HG02610 (cell line): ENCODE results near the gene SLC7A4.

ENCODE experiments used
- ATAC-seq: cut with Tn5 transposase; IDR thresholded peaks from one replicate; pipeline ENCODE4 v1.9.1; 2021; ENCODE audit warnings: mild to moderate bottlenecking, moderate library complexity; ENCODE audit not compliant: unreplicated experiment

SLC7A4 gene

DNA sequence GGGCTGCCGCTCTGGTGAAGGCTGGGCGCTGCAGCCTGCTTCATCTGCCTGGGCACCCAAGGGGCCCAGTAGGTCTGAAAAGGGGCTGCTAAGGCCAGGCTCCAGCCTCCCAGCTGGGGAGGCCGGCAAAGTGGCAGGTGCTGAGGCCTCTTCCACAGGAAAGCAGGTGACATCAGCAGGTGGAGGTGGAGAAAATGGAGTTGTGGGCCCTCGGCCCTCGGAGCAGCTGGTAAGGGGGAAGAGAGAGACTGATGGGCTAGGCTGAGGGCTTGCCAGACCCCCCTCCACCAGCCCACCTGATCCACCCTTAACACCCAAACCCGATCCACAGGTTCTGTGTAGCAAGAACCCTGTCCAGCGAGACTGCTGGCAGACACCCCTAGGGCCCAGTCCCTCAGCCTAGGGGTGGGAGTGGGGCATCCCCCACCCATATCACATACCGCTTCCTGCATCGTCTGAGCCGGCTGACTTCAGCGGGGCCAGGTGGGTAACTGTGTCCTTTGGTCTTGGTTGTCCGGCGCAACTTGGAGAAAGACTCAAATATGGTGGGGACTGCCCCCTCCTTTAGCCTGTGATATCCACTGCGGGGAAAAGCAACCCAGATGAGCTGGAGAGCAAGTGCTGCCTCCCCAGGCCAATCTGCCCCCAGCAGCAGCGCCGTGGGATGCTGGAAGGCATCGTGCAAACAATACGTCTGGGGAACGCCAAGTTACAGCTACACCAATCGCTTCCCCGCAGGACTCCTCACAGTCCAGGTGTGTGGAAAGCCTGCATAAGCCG is 32.0 kb downstream of the SLC7A4 start:
- ATAC-seq = no peak

DNA sequence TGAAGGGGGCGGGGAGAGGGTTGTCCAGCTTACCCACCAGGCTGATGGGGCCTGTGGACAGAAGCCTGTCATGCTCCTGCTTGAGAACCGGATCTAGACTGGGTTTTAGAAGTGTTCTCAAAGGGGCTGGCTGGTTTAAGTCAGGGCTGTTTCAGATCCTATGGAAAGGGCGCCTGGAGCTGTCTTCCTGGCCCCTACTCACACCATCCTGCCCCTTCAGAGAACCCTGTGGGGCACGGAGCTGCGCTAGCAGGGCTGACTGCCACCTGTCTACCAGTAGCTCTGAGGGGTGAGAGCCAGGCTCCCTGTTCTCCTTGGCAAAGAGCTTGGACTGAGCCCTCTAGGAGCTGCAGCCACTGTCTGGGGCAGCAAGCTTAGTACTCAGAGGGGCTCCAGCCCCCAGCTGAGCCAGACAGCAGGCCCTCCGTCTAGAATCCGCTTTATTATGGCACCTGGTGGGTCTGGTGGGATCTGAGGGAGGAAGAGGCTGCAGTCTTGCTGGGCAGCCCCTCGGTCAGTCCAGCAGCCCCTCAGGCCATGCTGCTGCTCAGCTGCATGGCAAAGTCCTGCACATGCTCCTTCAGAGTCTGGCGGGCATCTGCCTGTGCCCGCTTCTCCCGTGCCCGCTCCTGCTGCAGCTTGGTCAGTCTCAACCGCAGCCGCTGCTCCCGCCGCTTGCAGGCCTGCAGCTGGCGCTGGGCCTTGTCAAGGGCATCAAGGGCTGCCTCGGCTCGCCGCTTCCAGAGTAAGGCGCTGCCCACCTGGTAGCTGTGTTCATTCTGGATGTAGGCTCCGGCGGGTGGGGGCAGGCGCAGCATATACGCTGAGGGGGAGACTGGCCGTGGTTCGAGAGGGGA is 32.8 kb downstream of the SLC7A4 start:
- no peak for ATAC-seq

DNA sequence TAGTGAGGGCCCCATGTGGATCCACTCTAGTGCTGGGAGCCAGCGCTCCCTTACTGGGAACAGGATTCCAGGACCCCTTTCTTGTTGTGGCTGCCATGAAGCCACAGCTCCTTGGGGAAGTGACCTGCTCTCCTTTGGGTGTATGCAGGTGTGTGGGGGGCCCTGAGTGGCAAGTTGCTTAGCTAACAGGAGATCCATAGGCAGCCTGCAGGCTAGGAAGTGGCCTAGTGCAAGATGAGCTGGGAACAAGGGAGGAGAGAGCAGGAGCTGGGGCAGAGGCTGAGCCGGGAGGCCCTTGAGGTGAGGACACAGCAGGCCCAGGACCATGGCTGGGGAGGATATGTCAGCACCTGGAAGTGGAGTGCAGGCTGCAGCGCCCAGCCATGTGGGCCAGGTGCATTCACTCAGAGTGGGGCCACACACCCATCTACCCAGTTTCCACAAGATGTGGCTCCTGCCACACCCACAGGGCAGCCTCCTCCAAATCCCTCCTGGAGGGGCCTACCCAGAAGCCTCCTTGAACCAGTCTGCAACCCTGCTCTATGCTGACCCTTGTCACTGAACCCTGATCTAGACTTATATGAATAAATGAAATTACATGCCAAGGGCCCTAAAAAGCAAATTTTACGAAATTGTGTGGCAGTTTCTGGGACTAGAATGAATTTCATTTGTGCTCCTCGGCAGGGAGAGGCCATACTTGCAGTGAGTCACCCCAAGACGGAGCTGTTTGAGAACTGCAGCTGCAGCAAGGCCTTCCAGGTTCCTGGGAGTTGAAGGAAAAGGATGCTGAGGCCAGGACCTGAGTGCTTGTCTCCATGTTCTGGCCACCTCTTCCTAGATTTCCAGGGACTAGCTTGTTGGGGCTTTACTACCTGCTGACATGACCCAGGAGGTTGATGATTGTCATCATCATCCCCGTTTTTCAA is 33.7 kb downstream of the SLC7A4 start:
- ATAC-seq = no peak

GRCh38 chr22:20997536-20998257 is 34.7 kb downstream of the SLC7A4 start:
- ATAC-seq = no peak

- ATAC-seq = no peak
Observed at GRCh38 chr22:20996598-20997535, 35.5 kb downstream of the SLC7A4 start.

- ATAC-seq = no peak
Observed at GRCh38 chr22:20996031-20996410, 36.3 kb downstream of the SLC7A4 start.

DNA sequence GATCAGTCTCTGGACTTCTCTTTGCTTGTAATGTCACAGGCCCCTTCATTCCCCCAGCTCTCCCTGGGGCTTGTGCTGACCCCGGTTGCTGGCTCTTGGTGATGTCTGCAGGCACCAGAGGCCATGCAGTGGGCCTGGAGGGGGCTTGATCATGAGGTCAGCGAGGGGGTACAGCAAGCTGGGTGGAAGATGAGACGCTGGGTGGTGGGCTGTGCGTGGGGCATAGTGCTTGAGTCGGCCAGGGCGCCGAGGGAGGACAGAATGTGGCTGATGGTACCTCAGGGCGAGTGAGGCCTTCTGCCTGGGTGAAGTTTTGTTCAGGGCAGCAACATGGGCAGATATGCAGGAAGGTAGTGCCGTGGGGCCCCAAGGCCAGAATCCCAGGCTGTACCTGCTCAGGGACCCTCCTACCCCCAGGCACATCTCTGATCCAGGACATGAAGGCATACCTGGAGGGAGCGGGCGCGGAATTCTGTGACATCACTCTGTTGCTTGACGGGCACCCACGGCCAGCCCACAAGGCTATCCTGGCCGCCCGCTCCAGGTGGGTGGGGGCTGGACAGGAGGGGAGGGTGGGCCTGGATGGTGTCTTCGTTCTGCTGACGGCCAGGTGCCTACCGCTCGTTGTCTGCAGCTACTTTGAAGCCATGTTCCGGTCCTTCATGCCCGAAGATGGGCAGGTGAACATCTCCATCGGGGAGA is 36.9 kb downstream of the SLC7A4 start:
- no peak for ATAC-seq

- ATAC-seq = no peak
Observed at GRCh38 chr22:20994902-20995241, 37.5 kb downstream of the SLC7A4 start.

DNA sequence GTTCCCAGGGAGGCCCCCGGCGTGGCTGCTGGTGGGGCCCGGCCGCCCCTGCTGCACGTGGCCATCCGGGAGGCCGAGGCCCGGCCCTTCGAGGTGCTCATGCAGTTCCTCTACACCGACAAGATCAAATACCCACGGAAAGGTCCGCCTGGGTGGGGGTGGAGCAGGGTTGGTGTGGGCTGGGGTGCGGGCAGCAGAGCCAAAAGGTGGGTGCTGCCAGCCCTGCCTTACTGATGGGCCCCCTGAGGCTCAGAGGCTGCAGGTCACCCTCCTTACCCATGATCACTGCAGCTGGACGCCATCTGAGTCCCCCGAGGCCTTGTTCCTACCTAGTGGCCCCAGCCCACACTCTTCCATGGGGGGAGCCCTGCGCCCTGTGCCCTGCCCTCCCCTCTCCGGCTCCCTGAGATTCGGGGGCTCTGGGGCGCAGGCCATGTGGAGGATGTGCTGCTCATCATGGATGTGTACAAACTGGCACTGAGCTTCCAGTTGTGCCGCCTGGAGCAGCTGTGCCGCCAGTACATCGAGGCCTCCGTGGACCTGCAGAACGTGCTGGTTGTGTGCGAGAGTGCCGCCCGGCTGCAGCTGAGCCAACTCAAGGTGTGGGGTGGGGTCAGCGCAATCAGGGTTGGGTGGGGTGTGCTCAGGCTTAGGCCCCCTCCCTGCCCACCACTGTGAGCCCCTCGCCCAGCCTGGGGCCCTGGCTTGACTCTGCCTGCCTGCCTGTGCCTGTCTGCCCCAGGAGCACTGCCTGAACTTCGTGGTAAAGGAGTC is 38.0 kb downstream of the SLC7A4 start:
- no peak for ATAC-seq

DNA sequence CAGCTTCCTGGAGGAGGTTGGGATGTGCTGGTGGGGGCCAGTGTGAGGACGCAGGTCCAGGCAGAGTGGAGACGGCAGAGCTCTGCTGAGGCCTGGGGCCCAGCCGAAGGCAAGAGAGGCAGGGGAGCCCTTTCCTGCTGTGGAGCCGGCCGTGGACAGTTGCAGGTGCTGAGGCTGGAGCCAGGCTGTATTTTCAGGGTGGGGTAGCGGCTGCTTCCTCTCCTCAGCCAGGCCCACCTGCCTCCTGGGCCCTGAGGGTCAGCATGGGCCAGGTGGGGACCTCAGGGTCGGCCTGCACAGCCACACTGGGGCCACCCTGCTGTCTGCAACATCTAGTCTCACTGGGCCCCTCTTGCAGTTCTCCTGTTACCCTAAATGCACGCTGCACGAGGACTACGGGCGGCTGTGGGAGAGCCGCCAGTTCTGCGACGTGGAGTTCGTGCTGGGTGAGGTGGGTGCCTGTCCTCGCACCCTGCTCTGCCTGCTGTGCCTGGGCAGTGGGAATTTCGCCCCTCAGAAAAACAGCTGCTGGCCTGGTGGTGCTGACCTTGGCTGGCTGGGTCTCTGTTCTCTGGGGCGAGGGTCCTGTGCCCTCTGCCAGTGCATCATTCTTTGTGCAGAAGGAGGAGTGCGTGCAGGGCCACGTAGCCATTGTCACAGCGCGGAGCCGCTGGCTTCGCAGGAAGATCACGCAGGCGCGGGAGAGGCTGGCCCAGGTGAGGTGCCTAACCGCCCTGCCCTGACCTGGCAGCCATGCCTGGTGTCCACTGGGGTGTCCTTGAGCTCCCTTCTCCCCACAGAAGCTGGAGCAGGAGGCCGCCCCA is 38.8 kb downstream of the SLC7A4 start:
- no peak for ATAC-seq

DNA sequence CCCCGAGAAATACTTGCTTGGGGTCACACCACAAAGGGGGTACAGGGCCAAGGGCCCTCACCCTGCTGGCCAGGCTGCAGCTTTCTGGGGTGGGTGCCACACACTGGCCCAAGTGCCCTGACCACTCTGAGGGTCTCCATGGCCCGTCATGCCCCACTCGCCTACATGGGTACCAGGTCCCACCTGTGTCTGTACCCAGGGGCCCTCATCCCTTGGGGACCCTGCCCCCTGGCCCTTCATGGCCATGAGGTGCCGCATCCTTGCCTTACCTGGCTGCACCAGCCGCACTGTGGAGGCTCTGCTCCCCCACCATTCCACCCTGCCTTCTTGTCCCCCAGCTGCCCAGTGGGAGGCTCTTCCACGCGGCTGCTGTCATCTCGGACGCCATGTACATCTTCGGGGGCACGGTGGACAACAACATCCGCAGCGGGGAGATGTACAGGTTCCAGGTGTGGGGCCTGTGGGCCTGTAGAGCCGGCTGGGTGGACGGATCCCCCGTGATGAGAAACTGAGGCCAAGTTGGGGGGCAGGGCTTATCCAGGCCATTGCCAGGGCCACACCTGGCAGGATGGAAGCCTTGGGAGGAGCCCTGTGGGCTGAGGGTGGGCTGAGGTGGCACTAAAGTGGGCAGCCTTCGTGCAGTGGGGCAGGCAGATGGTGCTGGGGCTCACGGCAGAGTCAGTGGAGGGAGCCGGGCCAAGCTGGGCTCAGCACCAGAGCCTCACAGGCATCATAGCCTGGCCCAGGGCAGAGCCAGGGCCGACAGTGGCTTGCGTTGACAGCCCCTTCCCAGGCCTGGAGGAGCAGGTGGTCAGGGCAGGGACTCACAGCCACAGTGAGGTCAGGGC is 39.7 kb downstream of the SLC7A4 start:
- ATAC-seq = no peak

- ATAC-seq = no peak
Observed at GRCh38 chr22:20992056-20992442, 40.3 kb downstream of the SLC7A4 start.

DNA sequence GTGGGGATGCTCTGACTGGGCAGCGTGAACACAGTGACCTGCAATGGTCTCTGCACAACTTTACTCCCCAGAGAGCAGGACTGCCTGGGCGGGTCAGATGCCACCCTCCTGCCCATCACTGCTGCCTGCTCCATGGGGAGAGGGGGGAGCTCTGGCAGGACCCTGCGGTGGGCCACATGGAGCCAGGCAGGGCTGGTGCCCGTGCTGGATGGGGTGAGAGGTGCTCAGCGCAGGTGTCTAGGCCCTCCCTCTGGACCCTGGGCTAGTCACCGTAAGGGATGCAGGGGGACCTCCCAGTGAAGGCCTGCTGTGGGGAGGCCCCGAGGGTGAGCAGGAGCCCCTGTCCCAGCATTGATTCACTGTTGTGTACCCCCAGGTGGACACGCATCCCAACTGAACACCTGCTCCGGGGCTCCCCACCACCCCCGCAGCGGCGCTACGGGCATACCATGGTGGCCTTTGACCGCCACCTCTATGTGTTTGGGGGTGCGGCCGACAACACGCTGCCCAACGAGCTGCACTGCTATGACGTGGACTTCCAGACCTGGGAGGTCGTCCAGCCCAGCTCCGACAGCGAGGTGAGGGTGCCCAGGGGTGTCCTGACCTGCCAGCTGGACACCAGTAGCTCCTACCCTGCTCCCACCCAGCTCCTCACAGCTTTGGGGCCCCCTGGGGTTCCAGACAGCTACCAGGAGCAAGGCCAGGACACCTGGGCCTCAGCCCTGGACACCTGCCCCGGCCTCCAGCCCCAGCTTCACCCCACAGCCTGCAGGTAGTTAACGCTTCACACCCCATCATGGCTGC is 40.9 kb downstream of the SLC7A4 start:
- ATAC-seq = no peak

- no peak for ATAC-seq
Observed at GRCh38 chr22:20990184-20991180, 41.9 kb downstream of the SLC7A4 start.
